ENCODE measurements around the gene SREBF2. TPM values are rescaled to one million over a fixed set of nuclear protein-coding genes. Genes with fewer than 3 reads are reported as not detected.
A peak's percentile ranks its signal among the peaks of the same experiment; 100 is the strongest.

The SREBF2 gene
- total and polyA plus RNA-seq, 9 of the 15 experiments (the other 6 are each of a cell fraction or from before 2014, with no cell fraction given): 1.1 to 84.2 (median 26.9) TPM

DNA sequence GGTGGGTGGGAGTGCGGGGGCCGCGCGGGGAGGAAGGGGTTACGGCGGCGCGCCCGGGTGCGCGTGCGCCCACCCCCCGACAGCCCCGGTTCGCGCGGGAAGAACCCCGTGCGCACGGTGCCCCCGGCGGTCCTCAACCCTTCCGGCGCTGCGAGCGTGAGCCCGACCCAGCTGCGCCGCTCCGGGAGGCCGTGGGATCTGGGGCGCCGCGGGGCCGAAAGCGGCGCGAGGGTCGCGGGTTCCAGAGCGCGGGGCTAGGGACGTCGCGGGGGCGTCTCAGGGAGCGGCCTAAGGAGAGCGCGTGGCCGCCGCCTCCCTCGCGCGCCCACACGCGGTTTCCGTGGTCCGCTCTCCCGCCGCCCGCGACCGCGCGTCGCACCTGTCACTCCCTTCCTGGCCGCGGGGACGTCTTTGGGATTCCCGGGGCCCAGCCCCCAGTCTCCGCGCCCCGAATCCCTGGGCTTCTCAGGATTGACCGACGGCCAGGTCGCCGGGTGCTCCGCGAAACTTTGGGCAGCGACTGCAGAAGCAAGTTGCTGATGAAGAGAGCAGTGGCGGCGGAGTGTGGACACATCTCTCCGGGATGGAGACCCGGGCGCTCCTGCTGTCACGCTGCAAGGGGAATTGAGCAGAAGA lies 582 bp downstream of the SREBF2 start:
- FAIRE-seq (no peak), ATAC-seq (peak; percentile 17), DNase-seq (ENCODE audit: extremely low read depth in 1 of 4, low spot score in 3 of 4) (peak; percentile 30 to 73 (median 64))
- Histone ChIP-seq H3K9me1 (ENCODE audit: control insufficient read depth, insufficient read depth, low read length) (peaks cover 5% of the 10 kb centered on the region), H3K36me3 (ENCODE audit: control insufficient read depth, insufficient read depth, low read length) (peaks cover 33% of the 10 kb centered on the region), H3K4me1 (replicated peaks in 1 of 2; ENCODE audit: control insufficient read depth in 2 of 2, insufficient read depth in 2 of 2, low read length in 2 of 2) (peaks cover 17 to 26% of the 10 kb centered on the region in 2 experiments; a peak in 4 of 5 replicates), H4K20me1 (replicated peaks; ENCODE audit: control insufficient read depth, insufficient read depth, low read length) (peaks cover under 1% of the 10 kb centered on the region; the same call in 1 of the 2 replicates), H3K4me3 (peak overlapping the region; percentile 66), H3K4me2 (ENCODE audit: insufficient read depth, low read length) (peak overlapping the region; percentile 83), H2AFZ (ENCODE audit: low read depth, low read length) (no peak overlapping the region), H3K27ac (ENCODE audit: extremely low read depth, low read depth, low read length) (peak overlapping the region; percentile 98), H3K27me3 (ENCODE audit: control insufficient read depth in 2 of 2, insufficient read depth in 2 of 2, low read length in 2 of 2) (no peaks in the 10 kb centered on the region), H3K9ac (ENCODE audit: insufficient read depth in 1 of 2, low read depth in 2 of 2, low read length in 2 of 2) (peak overlapping the region; percentile 93 to 96), H3K9me3 (replicated peaks; ENCODE audit: control insufficient read depth, insufficient read depth, low read depth, low read length) (no peaks in the 10 kb centered on the region; the same call in 1 of the 2 replicates), H3K79me2 (ENCODE audit: control insufficient read depth, insufficient read depth, low read length) (peaks cover 56% of the 10 kb centered on the region)
- no TSS peak for BruUV-seq (replicated peaks)
- ChIA-PET POLR2A (interaction anchor here (0.5 to 2.7 kb wide), 3 partner anchors 11 to 94 kb away, joined by 3 to 34 read pairs (median 6); no protein-coding TSS in a partner anchor), CTCF (ENCODE audit: low intra/inter-chr PET ratio) (no interaction called here)
- intact Hi-C loops (cut with micrococcal nuclease) (no loop called here), in situ Hi-C loops (cut with MboI) (no loop called here)
- under 1% methylated on average over 30 of the region's 86 CpGs for WGBS (ENCODE audit: insufficient coverage, low coverage, missing lambda C conversion rate)
- no peak for TF ChIP-seq CREM (IDR thresholded peaks at IDR 0.05; ENCODE audit: low read depth)
- TF ChIP-seq, protein P1, sequence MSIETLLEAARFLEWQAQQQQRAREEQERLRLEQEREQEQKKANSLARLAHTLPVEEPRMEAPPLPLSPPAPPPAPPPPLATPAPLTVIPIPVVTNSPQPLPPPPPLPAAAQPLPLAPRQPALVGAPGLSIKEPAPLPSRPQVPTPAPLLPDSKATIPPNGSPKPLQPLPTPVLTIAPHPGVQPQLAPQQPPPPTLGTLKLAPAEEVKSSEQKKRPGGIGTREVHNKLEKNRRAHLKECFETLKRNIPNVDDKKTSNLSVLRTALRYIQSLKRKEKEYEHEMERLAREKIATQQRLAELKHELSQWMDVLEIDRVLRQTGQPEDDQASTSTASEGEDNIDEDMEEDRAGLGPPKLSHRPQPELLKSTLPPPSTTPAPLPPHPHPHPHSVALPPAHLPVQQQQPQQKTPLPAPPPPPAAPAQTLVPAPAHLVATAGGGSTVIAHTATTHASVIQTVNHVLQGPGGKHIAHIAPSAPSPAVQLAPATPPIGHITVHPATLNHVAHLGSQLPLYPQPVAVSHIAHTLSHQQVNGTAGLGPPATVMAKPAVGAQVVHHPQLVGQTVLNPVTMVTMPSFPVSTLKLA (conservative IDR thresholded peaks at IDR 0.05): peak; percentile 51 to 52; a peak in 2 of 4 replicates
- peak; percentile 88 for TF ChIP-seq HNRNPL (IDR thresholded peaks at IDR 0.05; ENCODE audit: low read depth, low read length)
- TF ChIP-seq MTA2 (IDR thresholded peaks at IDR 0.05; ENCODE audit: low read depth): no peak
- TF ChIP-seq, protein P2, sequence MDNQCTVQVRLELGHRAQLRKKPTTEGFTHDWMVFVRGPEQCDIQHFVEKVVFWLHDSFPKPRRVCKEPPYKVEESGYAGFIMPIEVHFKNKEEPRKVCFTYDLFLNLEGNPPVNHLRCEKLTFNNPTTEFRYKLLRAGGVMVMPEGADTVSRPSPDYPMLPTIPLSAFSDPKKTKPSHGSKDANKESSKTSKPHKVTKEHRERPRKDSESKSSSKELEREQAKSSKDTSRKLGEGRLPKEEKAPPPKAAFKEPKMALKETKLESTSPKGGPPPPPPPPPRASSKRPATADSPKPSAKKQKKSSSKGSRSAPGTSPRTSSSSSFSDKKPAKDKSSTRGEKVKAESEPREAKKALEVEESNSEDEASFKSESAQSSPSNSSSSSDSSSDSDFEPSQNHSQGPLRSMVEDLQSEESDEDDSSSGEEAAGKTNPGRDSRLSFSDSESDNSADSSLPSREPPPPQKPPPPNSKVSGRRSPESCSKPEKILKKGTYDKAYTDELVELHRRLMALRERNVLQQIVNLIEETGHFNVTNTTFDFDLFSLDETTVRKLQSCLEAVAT (IDR thresholded peaks at IDR 0.05): no peak
- TF ChIP-seq, protein P3, sequence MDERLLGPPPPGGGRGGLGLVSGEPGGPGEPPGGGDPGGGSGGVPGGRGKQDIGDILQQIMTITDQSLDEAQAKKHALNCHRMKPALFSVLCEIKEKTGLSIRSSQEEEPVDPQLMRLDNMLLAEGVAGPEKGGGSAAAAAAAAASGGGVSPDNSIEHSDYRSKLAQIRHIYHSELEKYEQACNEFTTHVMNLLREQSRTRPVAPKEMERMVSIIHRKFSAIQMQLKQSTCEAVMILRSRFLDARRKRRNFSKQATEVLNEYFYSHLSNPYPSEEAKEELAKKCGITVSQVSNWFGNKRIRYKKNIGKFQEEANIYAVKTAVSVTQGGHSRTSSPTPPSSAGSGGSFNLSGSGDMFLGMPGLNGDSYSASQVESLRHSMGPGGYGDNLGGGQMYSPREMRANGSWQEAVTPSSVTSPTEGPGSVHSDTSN (CRISPR knock-in tag; IDR thresholded peaks at IDR 0.05; ENCODE audit: low read depth): no peak
- TF ChIP-seq, protein P3 (tag; conservative IDR thresholded peaks at IDR 0.05; ENCODE audit: low read depth): no peak
- no peak for TF ChIP-seq PTRF (tag; IDR thresholded peaks at IDR 0.05)
- no peak for TF ChIP-seq NCOA1 (IDR thresholded peaks at IDR 0.05; ENCODE audit: low read depth)
- TF ChIP-seq DMBX1 (CRISPR knock-in tag; IDR thresholded peaks at IDR 0.05; ENCODE audit: borderline replicate concordance): no peak
- TF ChIP-seq, protein P4, sequence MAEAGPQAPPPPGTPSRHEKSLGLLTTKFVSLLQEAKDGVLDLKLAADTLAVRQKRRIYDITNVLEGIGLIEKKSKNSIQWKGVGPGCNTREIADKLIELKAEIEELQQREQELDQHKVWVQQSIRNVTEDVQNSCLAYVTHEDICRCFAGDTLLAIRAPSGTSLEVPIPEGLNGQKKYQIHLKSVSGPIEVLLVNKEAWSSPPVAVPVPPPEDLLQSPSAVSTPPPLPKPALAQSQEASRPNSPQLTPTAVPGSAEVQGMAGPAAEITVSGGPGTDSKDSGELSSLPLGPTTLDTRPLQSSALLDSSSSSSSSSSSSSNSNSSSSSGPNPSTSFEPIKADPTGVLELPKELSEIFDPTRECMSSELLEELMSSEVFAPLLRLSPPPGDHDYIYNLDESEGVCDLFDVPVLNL (CRISPR knock-in tag; IDR thresholded peaks at IDR 0.05; ENCODE audit: low read depth): no peak
- TF ChIP-seq, protein P5, sequence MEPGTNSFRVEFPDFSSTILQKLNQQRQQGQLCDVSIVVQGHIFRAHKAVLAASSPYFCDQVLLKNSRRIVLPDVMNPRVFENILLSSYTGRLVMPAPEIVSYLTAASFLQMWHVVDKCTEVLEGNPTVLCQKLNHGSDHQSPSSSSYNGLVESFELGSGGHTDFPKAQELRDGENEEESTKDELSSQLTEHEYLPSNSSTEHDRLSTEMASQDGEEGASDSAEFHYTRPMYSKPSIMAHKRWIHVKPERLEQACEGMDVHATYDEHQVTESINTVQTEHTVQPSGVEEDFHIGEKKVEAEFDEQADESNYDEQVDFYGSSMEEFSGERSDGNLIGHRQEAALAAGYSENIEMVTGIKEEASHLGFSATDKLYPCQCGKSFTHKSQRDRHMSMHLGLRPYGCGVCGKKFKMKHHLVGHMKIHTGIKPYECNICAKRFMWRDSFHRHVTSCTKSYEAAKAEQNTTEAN (CRISPR knock-in tag; IDR thresholded peaks at IDR 0.05): no peak
- no peak for TF ChIP-seq MAFF (IDR thresholded peaks at IDR 0.05; ENCODE audit: low read length)
- TF ChIP-seq PHB (CRISPR knock-in tag; IDR thresholded peaks at IDR 0.05): no peak
